ENCODE data around the gene YIF1A.

YIF1A gene

DNA sequence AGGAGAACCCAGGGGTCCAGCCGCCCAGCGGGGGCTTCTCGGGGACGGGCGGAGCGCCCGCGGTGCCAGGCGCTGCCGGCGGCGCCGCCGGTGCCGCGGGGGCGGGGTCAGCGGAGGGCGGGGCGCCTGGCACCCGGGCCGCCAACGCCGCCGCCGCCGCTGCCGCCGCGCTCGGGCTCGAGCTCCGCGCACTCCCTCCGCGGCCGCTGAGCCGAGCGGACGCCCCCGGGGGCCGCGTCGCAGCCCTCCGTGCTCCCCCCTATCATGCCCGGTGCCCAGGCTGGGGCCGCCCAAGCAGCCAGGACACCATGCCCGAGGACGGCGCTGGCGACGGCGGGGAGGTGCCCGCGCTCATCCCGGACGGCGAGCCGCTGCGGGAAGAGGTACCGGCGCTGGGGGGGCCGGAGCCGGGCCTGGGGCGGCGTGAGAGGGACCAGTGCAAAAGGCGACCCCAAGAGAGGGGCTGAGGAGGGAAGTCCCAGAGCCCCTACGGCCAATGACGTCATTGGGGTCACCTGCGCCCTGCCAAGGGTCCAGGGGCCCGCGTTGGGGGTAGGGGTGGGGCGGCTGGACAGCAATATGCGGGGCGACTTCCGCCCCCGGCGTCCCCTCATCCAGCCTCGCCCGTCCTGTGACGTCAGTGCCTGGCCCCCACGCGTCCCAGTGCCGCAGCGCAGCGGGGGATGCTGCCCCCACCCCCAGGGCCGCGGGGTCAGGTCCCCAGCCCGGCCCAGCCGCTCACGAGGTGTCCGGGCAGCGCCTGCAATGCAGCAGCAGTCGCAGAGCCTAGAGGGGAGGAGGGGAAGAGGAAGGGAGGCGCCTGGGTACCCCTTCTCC lies 3.0 kb upstream of the YIF1A start, which contains the start of gene TMEM151A:
TSS of gene TMEM151A (plus strand) at position 189 of the 837 bp plus-strand sequence. CDS start at position 309, 120 bp downstream.
- no peak for DNase-seq (ENCODE audit: low spot score)
- no peaks in the 10 kb centered on the region for H3K36me3 ChIP-seq (ENCODE audit: low read depth)
- no peak for TF ChIP-seq CTCF (IDR thresholded peaks at IDR 0.05; ENCODE audit: poor library complexity, severe bottlenecking)
- peak within 1 kb of the TSS; percentile 36 for H3K4me3 ChIP-seq (ENCODE audit: severe bottlenecking)
- peaks cover 35% of the 10 kb centered on the region for H3K27me3 ChIP-seq (ENCODE audit: insufficient read depth, poor library complexity, severe bottlenecking)
- ATAC-seq (ENCODE audit: low read depth), result no peak
- no peaks in the 10 kb centered on the region for H3K9me3 ChIP-seq (ENCODE audit: severe bottlenecking)
- H3K27ac ChIP-seq (ENCODE audit: poor library complexity, severe bottlenecking), result no peak within 1 kb of the TSS
- peaks cover 7% of the 10 kb centered on the region for H3K4me1 ChIP-seq (ENCODE audit: insufficient read depth, poor library complexity, severe bottlenecking)

DNA sequence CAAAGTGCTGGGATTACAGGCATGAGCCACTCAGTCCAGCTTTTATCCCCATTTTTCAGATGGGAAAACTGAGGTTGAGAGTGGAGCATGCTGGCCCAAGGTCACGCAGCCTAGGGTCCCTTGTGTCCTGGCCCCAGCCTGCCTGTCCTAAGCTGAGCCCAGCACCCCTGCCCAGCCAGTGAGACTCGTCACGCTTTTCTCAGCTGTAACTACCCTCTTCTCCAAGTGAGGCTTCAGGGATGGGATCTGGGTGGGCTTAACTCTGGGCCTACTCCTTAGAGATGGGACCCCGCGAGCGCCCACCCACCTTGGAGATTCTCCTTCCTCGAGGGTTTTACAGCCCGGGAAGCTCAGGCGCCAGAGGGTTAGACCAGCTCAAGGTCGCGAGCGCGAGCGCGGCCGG lies 2.4 kb upstream of the YIF1A start:
- TF ChIP-seq CTCF (IDR thresholded peaks at IDR 0.05; ENCODE audit: poor library complexity, severe bottlenecking), result no peak
- Histone ChIP-seq H3K4me3 (ENCODE audit: severe bottlenecking) (peak overlapping the region; percentile 36), H3K36me3 (ENCODE audit: low read depth) (no peaks in the 10 kb centered on the region; the same call in 1 of the 2 replicates), H3K4me1 (ENCODE audit: insufficient read depth, poor library complexity, severe bottlenecking) (peaks cover 7% of the 10 kb centered on the region), H3K9me3 (ENCODE audit: severe bottlenecking) (no peaks in the 10 kb centered on the region), H3K27me3 (ENCODE audit: insufficient read depth, poor library complexity, severe bottlenecking) (peaks cover 35% of the 10 kb centered on the region), H3K27ac (ENCODE audit: poor library complexity, severe bottlenecking) (no peak overlapping the region)
- ATAC-seq (ENCODE audit: low read depth) (no peak), DNase-seq (ENCODE audit: low spot score) (no peak)

- no peaks in the 10 kb centered on the region; the same call in 1 of the 2 replicates for H3K36me3 ChIP-seq (ENCODE audit: low read depth)
- H3K4me1 ChIP-seq (ENCODE audit: insufficient read depth, poor library complexity, severe bottlenecking), result peaks cover 7% of the 10 kb centered on the region
- H3K9me3 ChIP-seq (ENCODE audit: severe bottlenecking), result no peaks in the 10 kb centered on the region
- TF ChIP-seq CTCF (IDR thresholded peaks at IDR 0.05; ENCODE audit: poor library complexity, severe bottlenecking), result no peak
- H3K4me3 ChIP-seq (ENCODE audit: severe bottlenecking), result no peak overlapping the region
- DNase-seq (ENCODE audit: low spot score), result no peak
- H3K27ac ChIP-seq (ENCODE audit: poor library complexity, severe bottlenecking), result no peak overlapping the region
- H3K27me3 ChIP-seq (ENCODE audit: insufficient read depth, poor library complexity, severe bottlenecking), result peaks cover 35% of the 10 kb centered on the region
- ATAC-seq (ENCODE audit: low read depth), result no peak
Measured at GRCh38 chr11:66290330-66290621, 1.3 kb upstream of the YIF1A start.

- H3K9me3 ChIP-seq (ENCODE audit: severe bottlenecking), result no peaks in the 10 kb centered on the region
- H3K27me3 ChIP-seq (ENCODE audit: insufficient read depth, poor library complexity, severe bottlenecking), result peaks cover 31% of the 10 kb centered on the region
- ATAC-seq (ENCODE audit: low read depth), result peak; percentile 41
- peak overlapping the region; percentile 78 for H3K4me3 ChIP-seq (ENCODE audit: severe bottlenecking)
- peak overlapping the region; percentile 61 for H3K27ac ChIP-seq (ENCODE audit: poor library complexity, severe bottlenecking)
- TF ChIP-seq CTCF (IDR thresholded peaks at IDR 0.05; ENCODE audit: poor library complexity, severe bottlenecking), result no peak
- peaks cover 7% of the 10 kb centered on the region for H3K4me1 ChIP-seq (ENCODE audit: insufficient read depth, poor library complexity, severe bottlenecking)
- DNase-seq (ENCODE audit: low spot score), result peak; percentile 86
- peaks cover 5% of the 10 kb centered on the region; the same call in 1 of the 2 replicates for H3K36me3 ChIP-seq (ENCODE audit: low read depth)
Measured at GRCh38 chr11:66289548-66290329, 796 bp upstream of the YIF1A start.

Measured in RWPE2 (cell line).